Small intestine (tissue), 7 donors: ENCODE measurements around the gene LAMP5. TPM values are rescaled to one million over a fixed set of nuclear protein-coding genes. Genes with fewer than 3 reads are reported as not detected.

Experiments
- DNase-seq, 2 donors: peaks; one replicate each; pipeline versions ENCODE4 v3.0.0 to v3.0.0-alpha.2; 2013
- FAIRE-seq: peaks from 2 replicates; lab custom pipeline; 2012; peaks lifted over from hg19 to GRCh38; lab: Jason Lieb, UNC
- H3K27ac ChIP-seq, 3 donors: one replicate each; pipeline ENCODE4 v1.5.1; 2013; ENCODE audit warnings: low read length in 2 of 3, mild to moderate bottlenecking in 2 of 3, control low read depth in 1 of 3, inconsistent platforms in 1 of 3, low read depth in 1 of 3, moderate library complexity in 1 of 3
- H3K27me3 ChIP-seq, 3 donors: one replicate each; pipeline ENCODE4 v1.6.1; 2013; ENCODE audit warnings: low read length in 3 of 3, inconsistent platforms in 1 of 3; ENCODE audit not compliant: control insufficient read depth in 3 of 3, insufficient read depth in 3 of 3
- H3K36me3 ChIP-seq, 3 donors: one replicate each; pipeline ENCODE4 v1.6.1; 2013; ENCODE audit warnings: low read length in 3 of 3, inconsistent platforms in 1 of 3, low read depth in 1 of 3, mild to moderate bottlenecking in 1 of 3, moderate library complexity in 1 of 3; ENCODE audit not compliant: control insufficient read depth in 3 of 3, insufficient read depth in 2 of 3
- H3K4me1 ChIP-seq, 3 donors: one replicate each; pipeline ENCODE4 v1.6.1; 2013; ENCODE audit warnings: low read length in 2 of 3, inconsistent platforms in 1 of 3, low read depth in 1 of 3, mild to moderate bottlenecking in 1 of 3, moderate library complexity in 1 of 3; ENCODE audit not compliant: control insufficient read depth in 3 of 3, insufficient read depth in 2 of 3
- H3K4me3 ChIP-seq, 3 donors: one replicate each; pipeline ENCODE4 v1.5.1; 2013; ENCODE audit warnings: low read length in 3 of 3, control low read depth in 1 of 3, inconsistent platforms in 1 of 3, low read depth in 1 of 3, mild to moderate bottlenecking in 1 of 3, moderate library complexity in 1 of 3
- H3K9me3 ChIP-seq, 2 donors: one replicate each; pipeline ENCODE4 v1.6.1; 2013; ENCODE audit warnings: low read depth in 1 of 2, low read length in 1 of 2; ENCODE audit not compliant: control insufficient read depth in 2 of 2, insufficient read depth in 1 of 2
- WGBS, 3 donors: extraction: QIAGEN DNeasy Blood & Tissue Kit; methylation state at CpG; one replicate each; pipeline ENCODE4 v1.1.7; 2013; 5-methylcytosine and 5-hydroxymethylcytosine counted together
- polyA plus RNA-seq, 4 donors: library from polyadenylated mRNA; stranded (reverse) in 3 of 4; unstranded in 1 of 4; fragments of 200-250 nt in 3 of 4; fragments of 120-200 nt in 1 of 4; gene quantifications; one replicate each; pipeline versions ENCODE4 v1.2.1 to v1.2.3, GENCODE V29; 2013
- donor health status: healthy with polysubstance abuse.
- donor health status: control.
- donor health status: control.
- donor health status: Bipolar disorder and iron deficiency.
- donor health status: healthy.

Gene LAMP5
- polyA plus RNA-seq, 4 donors, result 0.54 to 0.86 (median 0.54) TPM; not detected in 1

- Histone ChIP-seq H3K9me3 (no peaks in the 10 kb centered on the region), H3K4me3 (no peak overlapping the region), H3K27ac (no peak overlapping the region), H3K4me1 (no peaks in the 10 kb centered on the region), H3K36me3 (no peaks in the 10 kb centered on the region), H3K27me3 (no peaks in the 10 kb centered on the region)
- 70 to 76% (median 71%) methylated on average over 3 of the region's 3 CpGs for WGBS, 3 donors
- DNase-seq (no peak), FAIRE-seq (no peak)
Measured at GRCh38 chr20:9482180-9482579, 32.2 kb upstream of the LAMP5 start.

GRCh38 chr20:9483131-9483530, 31.3 kb upstream of the LAMP5 start:
- 81 to 92% (median 82%) methylated on average over 2 of the region's 2 CpGs for WGBS, 3 donors

GRCh38 chr20:9485614-9486340, 28.6 kb upstream of the LAMP5 start:
- Histone ChIP-seq H3K36me3 (no peaks in the 10 kb centered on the region), H3K27ac (no peak overlapping the region), H3K4me3 (no peak overlapping the region), H3K4me1 (no peaks in the 10 kb centered on the region), H3K9me3 (no peaks in the 10 kb centered on the region), H3K27me3 (no peaks in the 10 kb centered on the region)
- 75 to 84% (median 83%) methylated on average over 9 of the region's 9 CpGs for WGBS, 3 donors
- DNase-seq (no peak), FAIRE-seq (no peak)

More at GRCh38 chr20:9483131-9483530, 31.3 kb upstream of the LAMP5 start:
- DNase-seq, result no peak
- no peaks in the 10 kb centered on the region for H3K4me1 ChIP-seq
- H3K9me3 ChIP-seq, result no peaks in the 10 kb centered on the region
- H3K36me3 ChIP-seq, result no peaks in the 10 kb centered on the region
- no peak for FAIRE-seq
- no peak overlapping the region for H3K4me3 ChIP-seq
- no peaks in the 10 kb centered on the region for H3K27me3 ChIP-seq
- no peak overlapping the region for H3K27ac ChIP-seq

GRCh38 chr20:9487231-9487630, 27.2 kb upstream of the LAMP5 start:
- DNase-seq (no peak), FAIRE-seq (no peak)
- no peaks in the 10 kb centered on the region for H3K36me3 ChIP-seq
- H3K9me3 ChIP-seq, result no peaks in the 10 kb centered on the region
- no peaks in the 10 kb centered on the region for H3K4me1 ChIP-seq
- 72 to 89% (median 77%) methylated on average over 4 of the region's 4 CpGs for WGBS, 3 donors
- H3K4me3 ChIP-seq, result no peak overlapping the region
- no peak overlapping the region for H3K27ac ChIP-seq
- no peaks in the 10 kb centered on the region for H3K27me3 ChIP-seq

GRCh38 chr20:9488063-9488462, 26.3 kb upstream of the LAMP5 start:
- Histone ChIP-seq H3K36me3 (no peaks in the 10 kb centered on the region), H3K4me1 (no peaks in the 10 kb centered on the region), H3K4me3 (no peak overlapping the region), H3K9me3 (no peaks in the 10 kb centered on the region), H3K27me3 (no peaks in the 10 kb centered on the region), H3K27ac (no peak overlapping the region)
- no peak for FAIRE-seq
- WGBS, 3 donors, result 55% methylated on average over 2 of the region's 2 CpGs
- no peak for DNase-seq

- 62 to 74% (median 66%) methylated on average over 3 of the region's 3 CpGs for WGBS, 3 donors
- no peak for DNase-seq
- Histone ChIP-seq H3K27ac (no peak overlapping the region), H3K9me3 (no peaks in the 10 kb centered on the region), H3K27me3 (no peaks in the 10 kb centered on the region), H3K4me1 (no peaks in the 10 kb centered on the region), H3K36me3 (no peaks in the 10 kb centered on the region), H3K4me3 (no peak overlapping the region)
- no peak for FAIRE-seq
Measured at GRCh38 chr20:9490161-9490560, 24.2 kb upstream of the LAMP5 start.

GRCh38 chr20:9490631-9491030, 23.8 kb upstream of the LAMP5 start:
- H3K27me3 ChIP-seq, result no peaks in the 10 kb centered on the region

GRCh38 chr20:9491324-9491723, 23.1 kb upstream of the LAMP5 start:
- Histone ChIP-seq H3K4me3 (no peak overlapping the region), H3K9me3 (peaks cover 0 to 3% of the 10 kb centered on the region in 2 donors), H3K4me1 (no peaks in the 10 kb centered on the region), H3K27me3 (no peaks in the 10 kb centered on the region), H3K27ac (no peak overlapping the region), H3K36me3 (no peaks in the 10 kb centered on the region)
- FAIRE-seq (no peak), DNase-seq (no peak)
- 76 to 92% (median 80%) methylated on average over 1 of the region's 1 CpG for WGBS, 3 donors

More at GRCh38 chr20:9490631-9491030, 23.8 kb upstream of the LAMP5 start:
- Histone ChIP-seq H3K27ac (no peak overlapping the region), H3K4me1 (no peaks in the 10 kb centered on the region), H3K9me3 (peaks cover 0 to 3% of the 10 kb centered on the region in 2 donors), H3K36me3 (no peaks in the 10 kb centered on the region), H3K4me3 (no peak overlapping the region)
- DNase-seq (no peak), FAIRE-seq (no peak)
- 86 to 91% (median 86%) methylated on average over 3 of the region's 3 CpGs for WGBS, 3 donors

GRCh38 chr20:9492067-9492466, 22.3 kb upstream of the LAMP5 start:
- Histone ChIP-seq H3K4me3 (no peak overlapping the region), H3K27me3 (no peaks in the 10 kb centered on the region), H3K9me3 (peaks cover 0 to 3% of the 10 kb centered on the region in 2 donors), H3K4me1 (no peaks in the 10 kb centered on the region), H3K27ac (no peak overlapping the region), H3K36me3 (no peaks in the 10 kb centered on the region)
- 36 to 62% (median 41%) methylated on average over 4 of the region's 4 CpGs for WGBS, 3 donors
- DNase-seq (no peak), FAIRE-seq (no peak)
